Psoas muscle (tissue), 8 donors: ENCODE results near the gene SPAG16. TPM values are rescaled to one million over a fixed set of nuclear protein-coding genes. Genes with fewer than 3 reads are reported as not detected.
A peak's percentile ranks its signal among the peaks of the same experiment; 100 is the strongest.

ENCODE experiments used
- ATAC-seq, 4 donors: fragments of 200-7000 bp; cut with Tn5 transposase; one replicate each; pipeline ENCODE4 v1.9.1; 2020; ENCODE audit warnings: moderate library complexity in 3 of 4, mild to moderate bottlenecking in 2 of 4
- DNase-seq, 2 donors: peaks; one replicate each; pipeline ENCODE4 v3.0.0-alpha.2; 2020
- H3K27ac ChIP-seq: fragments of 200-600 bp; one replicate; pipeline ENCODE4 v1.8.0; 2022
- H3K27me3 ChIP-seq, 3 donors: fragments of 200-600 bp in 1 of 3; one replicate each; pipeline versions ENCODE4 v1.6.1 to v1.8.0; 2013 to 2022; ENCODE audit warnings: low read length in 2 of 3, mild to moderate bottlenecking in 2 of 3, moderate library complexity in 1 of 3; ENCODE audit not compliant: insufficient read depth in 3 of 3
- H3K36me3 ChIP-seq, 2 donors: fragments of 200-600 bp in 1 of 2; one replicate each; pipeline versions ENCODE4 v1.6.1 to v1.8.0; 2013 to 2022; ENCODE audit warnings: low read depth in 1 of 2, mild to moderate bottlenecking in 1 of 2, moderate library complexity in 1 of 2; ENCODE audit not compliant: insufficient read depth in 1 of 2
- H3K4me1 ChIP-seq: fragments of 200-600 bp; one replicate; pipeline ENCODE4 v1.8.0; 2022
- H3K4me3 ChIP-seq: fragments of 200-600 bp; one replicate; pipeline ENCODE4 v1.8.0; 2022; ENCODE audit warnings: mild to moderate bottlenecking
- H3K9me3 ChIP-seq: fragments of 200-600 bp; one replicate; pipeline ENCODE4 v1.8.0; 2022
- CTCF ChIP-seq: fragments of 200-600 bp; IDR thresholded peaks from one replicate; pipeline ENCODE4 v1.8.0; 2022; ENCODE audit warnings: antibody characterized with exemption
- WGBS, 3 donors: extraction: QIAGEN DNeasy Blood & Tissue Kit; methylation state at CpG; one replicate each; pipeline versions ENCODE4 v1.1.6 to v1.1.7; 2013; 5-methylcytosine and 5-hydroxymethylcytosine counted together
- intact Hi-C, 2 donors: fragments of 100-400 bp; cut with DNase I; formaldehyde crosslinking; loops; one replicate each; pipeline versions ENCODE4 v1.11.0 to v1.14.2; 2022
- polyA plus RNA-seq, 3 donors: library from polyadenylated mRNA; stranded (reverse); fragments of 200-250 nt; gene quantifications; one replicate each; pipeline ENCODE4 v1.2.3, GENCODE V29; 2013
- total RNA-seq, 4 donors: library from RNA; stranded (reverse); fragmentation: NEBNext Ultra II Directional in 2 of 4; extraction: Animal tissue kit (Norgen Biotek cat#: 25700) in 2 of 4; gene quantifications; one replicate each; pipeline versions ENCODE4 v1.2.1 to v1.2.4, GENCODE V29; 2021 to 2023
- donor health status: healthy with polysubstance abuse.
- donor health status: DM: no; HTN: no; CAD: no; lungs with moderate emphysema.
- donor health status: Bipolar disorder and iron deficiency.
- donor health status: healthy.
- donor health status: DM: yes; HTN: yes; CAD: no.
- donor health status: DM: no; HTN: no; CAD: no.
- donor health status: DM: no; HTN: no; CAD: no.
- donor health status: DM: yes; HTN: yes; CAD: no.

Gene SPAG16
- total and polyA plus RNA-seq, 7 donors: 1.6 to 8.7 (median 4.3) TPM

GRCh38 chr2:213296270-213296669 is 12.0 kb downstream of the SPAG16 start:
- TF ChIP-seq CTCF: no peak
- intact Hi-C loops: no loop called here
- Histone ChIP-seq H3K4me3 (no peak overlapping the region), H3K36me3 (peaks cover 0 to 5% of the 10 kb centered on the region in 2 donors), H3K9me3 (no peaks in the 10 kb centered on the region), H3K27me3 (no peaks in the 10 kb centered on the region), H3K4me1 (no peaks in the 10 kb centered on the region), H3K27ac (no peak overlapping the region)
- WGBS, 3 donors: 95 to 97% (median 96%) methylated on average over 5 of the region's 5 CpGs
- DNase-seq (no peak), ATAC-seq (no peak)

GRCh38 chr2:213306316-213306942 is 22.2 kb downstream of the SPAG16 start:
- Histone ChIP-seq H3K9me3 (peaks cover 18% of the 10 kb centered on the region), H3K36me3 (no peaks in the 10 kb centered on the region), H3K27ac (no peak overlapping the region), H3K27me3 (no peaks in the 10 kb centered on the region), H3K4me1 (no peaks in the 10 kb centered on the region), H3K4me3 (no peak overlapping the region)
- no peak for DNase-seq
- intact Hi-C loops: no loop called here
- peak in 1 of 4 donors; percentile 40 for ATAC-seq
- 26 to 39% (median 38%) methylated on average over 3 of the region's 3 CpGs for WGBS, 3 donors
- no peak for TF ChIP-seq CTCF

- 79 to 90% (median 82%) methylated on average over 6 of the region's 6 CpGs for WGBS, 3 donors
- intact Hi-C loops: no loop called here
- H3K27ac ChIP-seq: no peak overlapping the region
- H3K4me3 ChIP-seq: no peak overlapping the region
- TF ChIP-seq CTCF: no peak
- no peak for DNase-seq
- no peaks in the 10 kb centered on the region for H3K9me3 ChIP-seq
- H3K27me3 ChIP-seq: no peaks in the 10 kb centered on the region
- H3K4me1 ChIP-seq: no peaks in the 10 kb centered on the region
- no peak for ATAC-seq
- H3K36me3 ChIP-seq: peaks cover 0 to 5% of the 10 kb centered on the region in 2 donors
Measured at GRCh38 chr2:213315168-213315876, 31.1 kb downstream of the SPAG16 start.

- Histone ChIP-seq H3K9me3 (no peaks in the 10 kb centered on the region), H3K36me3 (peaks cover 0 to 5% of the 10 kb centered on the region in 2 donors), H3K27me3 (no peaks in the 10 kb centered on the region), H3K27ac (no peak overlapping the region), H3K4me1 (no peaks in the 10 kb centered on the region), H3K4me3 (no peak overlapping the region)
- intact Hi-C loops: no loop called here
- DNase-seq (no peak), ATAC-seq (no peak)
- TF ChIP-seq CTCF: no peak
- 88 to 92% (median 89%) methylated on average over 3 of the region's 3 CpGs for WGBS, 3 donors
Measured at GRCh38 chr2:213316001-213316735, 31.9 kb downstream of the SPAG16 start.
